ENCODE results near the gene MYOM1. TPM values are rescaled to one million over a fixed set of nuclear protein-coding genes. Genes with fewer than 3 reads are reported as not detected.
"Not testable (repeated sequence)": the region's sequence is repeated elsewhere in the genome, so short reads cannot be mapped to it uniquely, and the experiment has no call there.

MYOM1 gene
- total RNA-seq, 1 donor from 2014 or later, result 1.4 TPM

DNA sequence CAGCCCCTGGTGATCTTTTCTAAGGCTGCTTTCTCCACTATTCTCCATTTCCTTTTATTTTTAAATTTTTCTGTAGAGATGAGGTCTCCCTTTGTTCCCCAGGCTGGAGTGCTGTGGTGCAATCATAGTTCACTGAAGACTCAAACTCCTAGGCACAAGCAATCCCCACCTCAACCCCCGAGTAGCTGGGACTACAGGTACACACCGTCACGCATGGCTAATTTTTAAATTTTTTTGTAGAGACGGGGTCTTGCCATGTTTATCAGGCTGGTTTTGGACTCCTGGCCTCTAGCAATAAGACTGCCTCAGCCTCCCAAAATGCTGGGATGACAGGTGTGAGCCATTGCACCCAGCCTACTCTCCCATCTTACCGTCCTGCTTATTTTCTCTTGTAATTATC lies 184.1 kb downstream of the MYOM1 start:
- Mint-ChIP-seq H3K4me3 (no peak overlapping the region), H3K36me3 (ENCODE audit: low read depth) (peaks cover 4% of the 10 kb centered on the region), H3K27me3 (ENCODE audit: insufficient read depth) (no peaks in the 10 kb centered on the region), H3K27ac (no peak overlapping the region), H3K9me3 (no peaks in the 10 kb centered on the region), H3K4me1 (ENCODE audit: low read depth) (peaks cover 38% of the 10 kb centered on the region)
- intact Hi-C loops (cut with micrococcal nuclease), result no loop called here
- no peak for DNase-seq (ENCODE audit: low spot score)

DNA sequence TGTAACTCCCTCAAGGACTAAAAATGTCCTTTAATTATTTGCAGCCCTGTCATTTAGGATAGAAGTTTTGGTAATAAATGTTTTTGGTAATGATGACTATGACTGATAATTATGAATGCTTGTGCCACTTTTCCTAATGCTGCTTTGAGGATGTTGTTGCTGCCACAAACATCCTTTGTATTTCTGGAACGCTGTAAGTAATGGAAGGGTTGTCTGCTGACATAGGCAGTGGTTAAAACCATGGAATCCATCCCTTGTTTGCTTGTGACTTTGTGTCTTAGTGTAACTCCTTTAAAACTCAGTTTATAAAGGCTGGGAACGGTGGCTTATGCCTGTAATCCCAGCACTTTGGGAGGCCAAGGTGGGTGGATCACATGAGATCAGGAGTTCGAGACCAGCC lies 187.0 kb downstream of the MYOM1 start:
- Mint-ChIP-seq H3K27ac (no peak overlapping the region), H3K4me3 (no peak overlapping the region), H3K9me3 (no peaks in the 10 kb centered on the region), H3K27me3 (ENCODE audit: insufficient read depth) (no peaks in the 10 kb centered on the region), H3K4me1 (ENCODE audit: low read depth) (peaks cover 24% of the 10 kb centered on the region), H3K36me3 (ENCODE audit: low read depth) (peaks cover 3% of the 10 kb centered on the region)
- DNase-seq (ENCODE audit: low spot score), result no peak
- intact Hi-C loops (cut with micrococcal nuclease), result no loop called here

DNA sequence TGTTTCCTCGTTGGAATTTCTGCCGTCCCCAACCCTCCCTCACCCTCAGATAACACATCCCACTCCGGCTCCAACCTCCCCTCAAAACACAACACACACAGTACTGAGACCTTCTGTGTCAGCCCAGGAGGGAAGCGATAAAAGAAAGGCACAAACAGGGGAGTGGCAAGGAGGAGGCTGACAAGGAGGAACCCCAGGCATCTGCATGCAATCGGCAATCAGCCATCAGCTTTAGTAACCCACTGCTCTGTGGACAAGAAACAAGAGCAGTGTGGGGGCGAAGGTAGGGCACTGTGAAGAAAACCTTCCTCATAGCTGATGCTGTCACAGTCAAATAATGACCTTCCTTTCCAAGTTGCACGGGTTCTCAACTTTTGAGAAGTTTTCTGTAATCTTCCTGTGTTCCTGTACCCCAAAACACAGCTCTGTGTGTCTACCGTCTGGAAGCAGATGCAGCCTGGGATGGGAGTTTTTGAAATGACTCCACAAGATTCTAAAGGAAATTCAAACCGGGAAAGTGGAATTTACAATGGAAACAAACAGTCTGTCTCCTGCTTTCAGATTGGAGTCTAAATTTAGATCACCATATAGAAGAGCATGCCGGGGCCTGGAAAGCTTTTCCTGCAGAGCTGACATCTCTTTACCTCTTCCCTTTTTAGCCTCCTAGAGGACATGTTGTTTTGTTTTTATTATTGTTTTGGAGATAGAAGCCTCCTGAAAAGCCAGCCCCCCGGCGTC lies 190.4 kb downstream of the MYOM1 start:
- intact Hi-C loops (cut with micrococcal nuclease), result loop anchor here (2.0 kb wide), 1 partner anchor 15 kb away; no protein-coding TSS in a partner anchor
- Mint-ChIP-seq H3K27ac (no peak overlapping the region), H3K4me3 (no peak overlapping the region), H3K27me3 (ENCODE audit: insufficient read depth) (no peaks in the 10 kb centered on the region), H3K36me3 (ENCODE audit: low read depth) (no peaks in the 10 kb centered on the region), H3K4me1 (ENCODE audit: low read depth) (peaks cover 10% of the 10 kb centered on the region), H3K9me3 (no peaks in the 10 kb centered on the region)
- no peak for DNase-seq (ENCODE audit: low spot score)

DNA sequence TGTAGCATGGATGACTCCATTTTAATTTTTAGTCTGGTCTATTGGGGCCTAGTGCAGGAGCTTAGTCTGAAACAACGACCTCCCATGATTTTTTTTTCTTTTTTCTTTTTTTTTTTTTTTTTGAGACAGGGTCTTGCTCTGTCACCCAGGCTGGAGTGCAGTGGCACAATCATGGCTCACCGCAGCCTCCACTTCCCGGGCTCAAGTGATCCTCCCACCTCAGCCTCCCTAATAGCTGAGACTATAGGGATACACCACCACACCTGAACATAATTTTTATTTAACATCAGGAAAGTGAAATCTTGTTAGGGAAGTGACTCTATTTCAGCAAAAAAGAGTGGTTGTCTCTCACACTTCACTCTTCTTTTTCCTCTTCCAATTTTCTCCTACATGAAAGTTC lies 191.7 kb downstream of the MYOM1 start:
- H3K4me3 Mint-ChIP-seq; H3K9me3 Mint-ChIP-seq; H3K36me3 Mint-ChIP-seq (ENCODE audit: low read depth); H3K27me3 Mint-ChIP-seq (ENCODE audit: insufficient read depth); DNase-seq (ENCODE audit: low spot score); H3K4me1 Mint-ChIP-seq (ENCODE audit: low read depth); H3K27ac Mint-ChIP-seq: not testable (repeated sequence)
- intact Hi-C loops (cut with micrococcal nuclease), result loop anchor here (2.0 kb wide), 1 partner anchor 13 kb away; no protein-coding TSS in a partner anchor

DNA sequence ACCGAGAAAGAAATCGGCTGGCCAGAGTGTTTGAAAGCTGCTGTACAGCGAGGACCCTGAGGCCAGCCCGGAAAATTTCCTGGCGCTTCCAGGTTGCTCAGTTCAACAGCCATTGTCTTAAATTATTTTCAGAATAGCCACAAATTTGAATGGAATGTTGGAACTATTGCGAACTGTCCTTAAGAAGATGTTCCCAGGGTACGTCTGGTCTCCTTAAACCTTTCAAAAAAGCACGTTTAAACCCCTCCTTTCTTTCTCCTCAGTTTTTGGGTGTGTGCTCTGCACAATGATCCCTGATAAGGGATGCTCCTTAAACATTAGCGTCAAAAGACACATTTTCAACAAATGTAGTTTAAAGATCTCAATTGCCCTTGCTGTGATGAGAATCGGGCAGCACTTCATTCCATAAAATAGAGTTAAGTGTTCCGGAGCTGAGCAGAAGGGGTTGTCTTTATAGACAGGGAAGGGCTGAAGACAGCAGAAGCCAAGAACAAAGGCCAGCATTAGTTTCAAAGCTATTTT lies 192.3 kb downstream of the MYOM1 start:
- DNase-seq (ENCODE audit: low spot score), result no peak
- Mint-ChIP-seq H3K4me3 (no peak overlapping the region), H3K27ac (no peak overlapping the region), H3K9me3 (peaks cover 4% of the 10 kb centered on the region), H3K4me1 (ENCODE audit: low read depth) (peaks cover 10% of the 10 kb centered on the region), H3K36me3 (ENCODE audit: low read depth) (peaks cover 5% of the 10 kb centered on the region), H3K27me3 (ENCODE audit: insufficient read depth) (no peaks in the 10 kb centered on the region)
- intact Hi-C loops (cut with micrococcal nuclease), result no loop called here

DNA sequence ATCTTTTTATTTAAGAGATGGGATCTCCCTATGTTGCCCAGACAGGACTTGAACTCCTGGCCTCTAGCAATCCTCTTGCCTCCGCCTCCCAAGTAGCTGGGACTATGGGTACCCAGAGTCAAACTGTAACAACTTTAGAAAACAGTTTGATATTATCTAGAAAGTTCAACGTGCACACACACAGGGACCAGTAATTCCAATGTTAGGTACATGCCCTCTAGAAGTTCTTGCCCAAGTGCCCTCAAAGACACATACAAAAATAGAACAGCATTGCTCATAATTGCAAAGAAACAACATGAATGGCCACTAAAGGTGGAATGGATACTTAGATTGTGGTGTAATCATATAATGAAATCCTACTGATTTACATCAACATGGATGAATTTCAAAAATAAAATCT lies 194.2 kb downstream of the MYOM1 start:
- Mint-ChIP-seq H3K4me3 (no peak overlapping the region), H3K27ac (no peak overlapping the region), H3K27me3 (ENCODE audit: insufficient read depth) (no peaks in the 10 kb centered on the region), H3K36me3 (ENCODE audit: low read depth) (peaks cover 5% of the 10 kb centered on the region), H3K4me1 (ENCODE audit: low read depth) (peaks cover 5% of the 10 kb centered on the region), H3K9me3 (peaks cover 4% of the 10 kb centered on the region)
- DNase-seq (ENCODE audit: low spot score), result no peak
- intact Hi-C loops (cut with micrococcal nuclease), result no loop called here

DNA sequence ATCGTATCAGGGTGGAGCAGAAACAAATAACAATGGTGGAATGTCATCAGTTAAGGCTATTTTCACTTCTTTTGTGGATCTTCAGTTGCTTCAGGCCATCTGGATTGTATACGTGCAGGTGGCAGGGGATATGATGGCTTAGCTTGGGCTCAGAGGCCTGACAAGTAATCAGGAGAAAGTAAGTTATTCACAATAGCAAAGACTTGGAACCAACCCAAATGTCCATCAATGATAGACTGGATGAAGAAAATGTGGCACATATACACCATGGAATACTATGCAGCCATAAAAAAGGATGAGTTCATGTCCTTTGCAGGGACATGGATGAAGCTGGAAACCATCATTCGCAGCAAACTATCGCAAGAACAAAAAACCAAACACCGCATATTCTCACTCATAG lies 196.2 kb downstream of the MYOM1 start:
- H3K9me3 Mint-ChIP-seq; H3K27me3 Mint-ChIP-seq (ENCODE audit: insufficient read depth); DNase-seq (ENCODE audit: low spot score); H3K27ac Mint-ChIP-seq; H3K4me1 Mint-ChIP-seq (ENCODE audit: low read depth); intact Hi-C loops (cut with micrococcal nuclease); H3K36me3 Mint-ChIP-seq (ENCODE audit: low read depth); H3K4me3 Mint-ChIP-seq: not testable (repeated sequence)

Other genes with a start within 250 kb of the MYOM1 start
- gene LPIN2, start 206.8 kb downstream of the MYOM1 start, total RNA-seq, result 86.6 and 91.8 TPM in 2 replicates
- 330 and 334 TPM in 2 replicates for gene MYL12A, start 27.8 kb upstream of the MYOM1 start, total RNA-seq
- gene MYL12B, start 42.2 kb upstream of the MYOM1 start, total RNA-seq, result 234 and 235 TPM in 2 replicates
- 47.7 and 52.1 TPM in 2 replicates for gene TGIF1, start 230.2 kb upstream of the MYOM1 start, total RNA-seq

Measured in activated T-helper 1 cell treated with anti-CD3 and anti-CD28 coated beads, Interleukin-12 subunit alpha, Interleukin-12 subunit beta, Interleukin-2, Interleukin-4 antibody, amounts not matched to agents 30 ng/mL and 10 ng/mL and 1 ng/mL, durations not matched to agents 14 hours and 24 hours and 36 hours (primary cell).